Kidney epithelial cell (primary cell): Measurements from ENCODE around the gene AKAP9. TPM values are rescaled to one million over a fixed set of nuclear protein-coding genes. Genes with fewer than 3 reads are reported as not detected.
A peak's percentile ranks its signal among the peaks of the same experiment; 100 is the strongest.
"Not testable (repeated sequence)": the region's sequence is repeated elsewhere in the genome, so short reads cannot be mapped to it uniquely, and the experiment has no call there.

Source experiments
- DNase-seq: peaks from one replicate; pipeline ENCODE4 v3.0.0-alpha.2; 2010; ENCODE audit warnings: low read depth
- H3K27me3 ChIP-seq: 2 replicates; pipeline ENCODE4 v1.6.0; 2011; ENCODE audit warnings: low read length; ENCODE audit not compliant: control insufficient read depth, insufficient read depth
- H3K36me3 ChIP-seq: 2 replicates; pipeline ENCODE4 v1.5.1; 2011; ENCODE audit warnings: low read length; ENCODE audit not compliant: control insufficient read depth, insufficient read depth
- H3K4me3 ChIP-seq: 2 replicates; pipeline ENCODE4 v1.5.1; 2011; ENCODE audit warnings: low read depth, mild to moderate bottlenecking, control low read depth, low read length
- total RNA-seq: library from RNA; depleted of rRNA; stranded (reverse); fragments of >200 nt; gene quantifications from 2 replicates; pipeline ENCODE4 v1.2.3, GENCODE V29; 2015
- TF ChIP-seq, protein P1 (sequence below): IDR thresholded peaks from 2 replicates; pipeline ENCODE4 v1.5.1; 2011; ENCODE audit warnings: mild to moderate bottlenecking, moderate library complexity, low read length, control low read depth, inconsistent platforms; ENCODE audit not compliant: insufficient read depth, poor library complexity, severe bottlenecking

The AKAP9 gene
- total RNA-seq, 1 donor from 2014 or later, result 36.2 TPM

DNA sequence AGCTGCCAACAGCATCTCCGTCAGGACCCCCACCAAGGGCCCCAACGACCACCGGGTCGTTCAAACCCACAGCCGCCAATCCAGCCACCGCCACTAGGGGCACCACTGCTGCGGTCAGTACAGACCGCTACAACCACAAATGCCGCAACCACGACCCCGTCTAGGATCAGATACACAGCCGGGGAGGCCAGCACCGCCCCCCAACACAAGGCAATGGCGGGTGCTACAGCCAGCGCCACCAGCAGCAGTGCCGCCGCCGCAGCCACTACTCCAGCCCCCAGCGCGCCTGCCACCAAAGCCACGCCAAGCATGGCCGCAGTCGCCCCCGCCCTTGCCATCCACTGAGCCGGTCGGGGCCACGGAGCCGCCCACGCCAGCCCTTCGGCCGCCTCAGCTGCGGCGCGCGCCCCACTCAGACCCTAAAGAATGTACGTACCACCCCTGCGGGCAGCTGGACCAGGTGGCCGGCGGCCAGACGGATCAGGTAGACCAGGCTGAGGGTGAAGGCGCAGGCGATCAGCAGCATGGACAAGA, 193.1 kb downstream of the AKAP9 start:
- DNase-seq, result no peak
- TF ChIP-seq, protein P1, sequence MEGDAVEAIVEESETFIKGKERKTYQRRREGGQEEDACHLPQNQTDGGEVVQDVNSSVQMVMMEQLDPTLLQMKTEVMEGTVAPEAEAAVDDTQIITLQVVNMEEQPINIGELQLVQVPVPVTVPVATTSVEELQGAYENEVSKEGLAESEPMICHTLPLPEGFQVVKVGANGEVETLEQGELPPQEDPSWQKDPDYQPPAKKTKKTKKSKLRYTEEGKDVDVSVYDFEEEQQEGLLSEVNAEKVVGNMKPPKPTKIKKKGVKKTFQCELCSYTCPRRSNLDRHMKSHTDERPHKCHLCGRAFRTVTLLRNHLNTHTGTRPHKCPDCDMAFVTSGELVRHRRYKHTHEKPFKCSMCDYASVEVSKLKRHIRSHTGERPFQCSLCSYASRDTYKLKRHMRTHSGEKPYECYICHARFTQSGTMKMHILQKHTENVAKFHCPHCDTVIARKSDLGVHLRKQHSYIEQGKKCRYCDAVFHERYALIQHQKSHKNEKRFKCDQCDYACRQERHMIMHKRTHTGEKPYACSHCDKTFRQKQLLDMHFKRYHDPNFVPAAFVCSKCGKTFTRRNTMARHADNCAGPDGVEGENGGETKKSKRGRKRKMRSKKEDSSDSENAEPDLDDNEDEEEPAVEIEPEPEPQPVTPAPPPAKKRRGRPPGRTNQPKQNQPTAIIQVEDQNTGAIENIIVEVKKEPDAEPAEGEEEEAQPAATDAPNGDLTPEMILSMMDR, result peak; percentile 70

DNA sequence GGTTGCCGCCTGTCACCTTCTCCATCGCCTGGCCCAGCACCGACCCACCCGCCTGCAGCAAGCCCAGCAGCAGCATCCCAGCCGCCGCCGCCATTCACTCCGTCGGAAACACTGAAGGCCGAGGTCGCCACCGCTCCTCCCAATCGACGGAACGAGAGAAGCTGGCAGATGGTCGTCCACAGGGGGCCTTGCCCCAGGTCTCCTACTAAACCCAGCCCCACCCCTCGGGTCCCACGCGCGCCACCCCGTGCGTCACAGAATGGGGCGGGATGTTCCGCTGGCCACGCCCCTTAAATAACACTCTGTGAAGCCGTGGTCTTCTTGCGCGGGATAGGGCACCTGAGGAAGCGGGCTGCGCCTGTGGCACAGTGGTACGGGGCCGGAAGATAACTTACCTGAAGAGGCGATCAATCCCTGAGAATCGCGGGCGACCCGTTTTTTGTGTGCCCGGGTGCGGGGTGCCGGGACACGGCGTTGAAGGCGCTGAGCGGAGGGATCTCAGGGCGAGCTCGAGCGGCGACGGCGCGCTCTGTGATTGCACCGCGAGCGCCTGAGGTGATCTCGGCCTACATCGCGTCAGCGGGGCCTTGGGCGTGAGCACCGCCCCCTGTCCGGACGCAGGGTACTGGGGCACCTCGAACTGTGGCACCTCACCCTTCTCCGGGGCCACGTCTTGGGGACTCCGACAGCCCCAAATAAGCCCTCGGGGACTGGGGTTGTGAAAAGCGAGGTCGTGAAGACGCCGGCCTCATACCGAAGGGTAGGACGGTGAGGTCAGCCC, 193.8 kb downstream of the AKAP9 start, which contains the start of gene CYP51A1:
CYP51A1 (minus strand) TSS at position 207 of the 781 bp plus-strand sequence; CDS start at position 94, 113 bp downstream.
- H3K36me3 ChIP-seq, result no peaks in the 10 kb centered on the region
- no peaks in the 10 kb centered on the region for H3K27me3 ChIP-seq
- peak; percentile 48 for DNase-seq
- H3K4me3 ChIP-seq, result peak within 1 kb of the TSS; percentile 98
- TF ChIP-seq, protein P1, result no peak

More for the DNA sequence above, 193.1 kb downstream of the AKAP9 start:
- Histone ChIP-seq H3K27me3 (no peaks in the 10 kb centered on the region), H3K36me3 (no peaks in the 10 kb centered on the region), H3K4me3 (peak overlapping the region; percentile 98)

DNA sequence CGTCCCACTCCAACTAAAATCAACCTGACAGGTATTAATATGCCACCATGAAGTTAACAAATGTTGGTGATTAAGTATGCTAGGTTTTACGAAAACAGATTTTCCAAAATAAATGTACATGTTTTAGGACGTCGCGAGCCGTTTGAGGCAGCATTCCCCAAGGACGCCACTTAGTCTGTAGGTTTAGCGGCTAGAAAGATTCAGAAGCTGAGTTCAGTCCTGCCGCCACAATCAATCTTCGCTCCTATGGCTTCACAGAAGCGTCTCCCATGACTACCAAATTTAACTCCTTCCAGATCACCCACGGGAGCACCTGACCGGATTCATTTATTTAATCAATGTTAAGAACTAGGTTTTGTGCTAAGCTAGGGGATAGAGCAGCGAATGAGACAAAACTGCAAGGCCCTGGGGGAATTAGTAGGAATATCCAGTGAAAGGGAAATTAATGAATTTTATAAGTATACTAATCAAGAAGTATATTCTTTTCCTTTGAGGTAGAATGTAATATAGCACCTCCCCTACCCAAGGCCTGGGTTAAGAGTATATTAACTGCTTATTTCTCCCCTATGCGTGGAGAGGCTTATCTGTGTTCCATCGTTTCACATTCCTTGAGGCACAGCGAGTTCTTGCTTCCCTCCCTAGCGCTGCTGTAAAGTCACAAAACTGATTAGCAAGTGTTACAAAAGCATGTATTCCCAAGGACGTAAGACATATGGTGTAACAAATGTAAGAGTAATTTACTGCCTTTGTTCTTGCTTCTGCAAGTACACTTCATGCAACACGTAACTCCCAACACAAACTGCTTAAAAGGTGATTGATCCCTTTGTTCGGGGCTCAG, 194.6 kb downstream of the AKAP9 start:
- Histone ChIP-seq H3K36me3 (no peaks in the 10 kb centered on the region), H3K27me3 (no peaks in the 10 kb centered on the region), H3K4me3 (peak overlapping the region; percentile 98)
- TF ChIP-seq, protein P1, result no peak
- DNase-seq, result no peak

DNA sequence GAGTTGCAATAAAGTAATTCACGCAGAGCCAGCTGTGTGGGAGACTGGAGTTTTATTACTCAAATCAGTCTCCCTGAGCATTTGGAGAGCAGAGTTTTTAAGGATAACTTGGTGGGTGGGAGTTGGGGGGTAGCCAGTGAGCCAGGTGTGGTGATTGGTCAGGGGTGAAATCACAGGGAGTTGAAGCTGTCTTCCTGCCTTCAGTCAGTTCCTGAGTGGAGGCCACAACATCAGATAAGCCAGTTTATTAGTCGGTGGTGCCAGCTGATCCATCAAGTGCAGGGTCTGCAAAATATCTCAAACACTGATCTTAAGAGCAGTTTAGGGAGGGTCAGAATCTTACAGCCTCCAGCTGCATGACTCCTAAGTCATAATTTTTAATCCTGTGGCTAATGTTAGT, 196.9 kb downstream of the AKAP9 start:
- DNase-seq, result no peak
- TF ChIP-seq, protein P1, result no peak

DNA sequence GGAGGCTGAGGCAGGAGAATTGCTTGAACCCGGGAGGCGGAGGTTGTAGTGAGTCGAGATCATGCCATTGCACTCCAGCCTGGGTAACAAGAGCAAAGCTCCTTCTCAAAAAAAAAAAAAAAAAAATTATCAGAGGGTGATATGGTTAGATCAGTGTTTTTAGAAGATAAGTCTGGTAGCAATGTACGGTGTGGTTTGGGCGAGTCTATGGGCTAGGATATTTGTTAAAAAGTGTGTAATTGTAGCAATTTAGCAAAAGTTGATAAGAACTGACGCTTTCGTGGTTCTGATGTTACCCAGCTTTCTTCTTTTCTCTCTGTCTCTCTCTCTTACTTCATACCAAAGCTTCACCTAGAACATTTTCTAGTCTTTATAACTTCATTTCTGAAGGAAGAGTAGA, 200.5 kb downstream of the AKAP9 start:
- no peak for DNase-seq
- H3K4me3 ChIP-seq, result no peak overlapping the region
- TF ChIP-seq, protein P1, result no peak
- no peaks in the 10 kb centered on the region for H3K36me3 ChIP-seq
- H3K27me3 ChIP-seq, result no peaks in the 10 kb centered on the region

More for the DNA sequence above, 196.9 kb downstream of the AKAP9 start:
- no peak overlapping the region for H3K4me3 ChIP-seq
- H3K36me3 ChIP-seq, result no peaks in the 10 kb centered on the region
- H3K27me3 ChIP-seq, result no peaks in the 10 kb centered on the region

DNA sequence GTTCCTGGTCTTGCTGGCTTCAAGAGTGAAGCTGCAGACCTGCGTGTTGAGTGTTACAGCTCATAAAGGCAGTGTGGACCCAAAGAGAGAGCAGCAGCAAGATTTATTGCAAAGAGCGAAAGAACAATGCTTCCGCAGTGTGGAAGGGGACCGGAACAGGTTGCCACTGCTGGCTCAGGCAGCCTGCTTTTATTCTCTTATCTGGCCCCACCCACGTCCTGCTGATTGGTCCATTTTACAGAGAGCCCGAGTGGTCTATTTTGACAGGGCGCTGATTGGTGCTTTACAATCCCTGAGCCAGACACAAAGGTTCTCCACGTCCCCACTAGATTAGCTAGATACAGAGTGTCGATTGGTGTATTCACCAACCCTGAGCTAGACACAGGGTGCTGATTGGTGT, 202.1 kb downstream of the AKAP9 start:
- not testable (repeated sequence) for H3K27me3 ChIP-seq, H3K36me3 ChIP-seq

DNA sequence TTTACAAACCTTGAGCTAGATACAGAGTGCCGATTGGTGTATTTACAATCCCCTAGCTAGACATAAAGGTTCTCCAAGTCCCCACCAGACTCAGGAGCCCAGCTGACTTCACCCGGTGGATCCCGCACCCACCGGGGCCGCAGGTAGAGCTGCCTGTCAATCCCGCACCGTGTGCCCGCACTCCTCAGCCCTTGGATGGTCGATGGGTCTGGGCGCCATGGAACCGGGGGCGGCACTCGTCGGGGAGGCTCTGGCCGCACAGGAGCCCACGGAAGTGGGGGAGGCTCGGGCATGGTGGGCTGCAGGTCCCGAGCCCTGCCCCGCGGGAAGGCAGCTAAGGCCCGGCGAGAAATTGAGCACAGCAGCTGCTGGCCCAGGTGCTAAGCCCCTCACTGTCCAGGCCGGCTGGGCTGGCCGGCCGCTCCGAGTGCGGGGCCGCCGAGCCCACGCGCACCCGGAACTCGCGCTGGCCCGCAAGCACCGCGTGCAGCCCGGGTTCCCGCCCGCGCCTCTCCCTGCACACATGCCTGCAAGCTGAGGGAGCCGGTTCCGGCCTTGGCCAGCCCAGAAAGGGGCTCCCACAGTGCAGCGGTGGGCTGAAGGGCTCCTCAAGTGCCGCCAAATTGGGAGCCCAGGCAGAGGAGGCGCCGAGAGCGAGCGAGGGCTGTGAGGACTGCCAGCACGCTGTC, 202.7 kb downstream of the AKAP9 start:
- H3K27me3 ChIP-seq, H3K36me3 ChIP-seq, H3K4me3 ChIP-seq, DNase-seq: not testable (repeated sequence)

More for the DNA sequence above, 202.1 kb downstream of the AKAP9 start:
- H3K4me3 ChIP-seq, DNase-seq: not testable (repeated sequence)
